ENCODE data around the gene BANF2.

DNA sequence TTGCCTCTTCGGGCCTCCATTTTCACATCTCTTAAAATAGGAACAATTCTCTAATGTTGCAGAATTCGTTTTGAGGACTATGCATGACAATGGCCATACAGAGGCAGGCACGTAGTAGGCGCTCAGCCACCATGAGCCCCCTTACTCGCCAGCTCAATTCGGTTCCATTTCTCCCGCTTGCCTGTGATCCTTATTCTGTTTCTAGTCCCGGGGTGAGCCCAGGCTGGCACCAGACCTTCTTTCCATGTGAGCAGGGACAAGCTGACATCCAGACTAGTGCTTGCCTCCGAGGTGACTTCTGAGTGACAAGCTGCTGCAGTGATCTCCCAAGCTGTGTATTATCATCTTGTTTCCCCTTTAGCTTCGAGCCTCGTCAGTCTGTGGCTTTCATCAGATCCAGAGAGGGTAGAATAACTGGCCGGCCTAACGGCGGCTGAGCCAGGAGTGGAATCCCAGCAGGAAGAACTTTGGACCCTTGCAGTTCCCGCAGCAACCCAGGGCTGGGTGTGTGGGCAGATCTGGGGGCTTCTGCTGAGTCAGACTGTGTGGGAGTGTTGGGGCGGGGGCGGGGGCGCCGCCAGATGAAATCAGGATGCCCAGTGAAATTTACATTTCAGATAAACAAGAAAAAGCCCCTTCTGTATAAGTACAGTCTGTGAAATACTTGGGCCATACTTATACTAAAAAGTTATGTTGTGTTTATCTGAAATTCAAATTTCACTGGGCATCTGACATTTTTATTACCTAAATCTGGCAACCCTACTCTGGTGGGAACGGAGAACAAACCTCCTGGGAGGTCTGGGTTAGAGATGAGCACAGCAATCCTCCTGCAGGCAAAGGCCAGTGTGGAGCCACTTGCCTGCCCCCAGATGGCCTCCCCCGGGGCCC, 10.9 kb downstream of the BANF2 start:
- TF ChIP-seq, protein P1, sequence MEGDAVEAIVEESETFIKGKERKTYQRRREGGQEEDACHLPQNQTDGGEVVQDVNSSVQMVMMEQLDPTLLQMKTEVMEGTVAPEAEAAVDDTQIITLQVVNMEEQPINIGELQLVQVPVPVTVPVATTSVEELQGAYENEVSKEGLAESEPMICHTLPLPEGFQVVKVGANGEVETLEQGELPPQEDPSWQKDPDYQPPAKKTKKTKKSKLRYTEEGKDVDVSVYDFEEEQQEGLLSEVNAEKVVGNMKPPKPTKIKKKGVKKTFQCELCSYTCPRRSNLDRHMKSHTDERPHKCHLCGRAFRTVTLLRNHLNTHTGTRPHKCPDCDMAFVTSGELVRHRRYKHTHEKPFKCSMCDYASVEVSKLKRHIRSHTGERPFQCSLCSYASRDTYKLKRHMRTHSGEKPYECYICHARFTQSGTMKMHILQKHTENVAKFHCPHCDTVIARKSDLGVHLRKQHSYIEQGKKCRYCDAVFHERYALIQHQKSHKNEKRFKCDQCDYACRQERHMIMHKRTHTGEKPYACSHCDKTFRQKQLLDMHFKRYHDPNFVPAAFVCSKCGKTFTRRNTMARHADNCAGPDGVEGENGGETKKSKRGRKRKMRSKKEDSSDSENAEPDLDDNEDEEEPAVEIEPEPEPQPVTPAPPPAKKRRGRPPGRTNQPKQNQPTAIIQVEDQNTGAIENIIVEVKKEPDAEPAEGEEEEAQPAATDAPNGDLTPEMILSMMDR (IDR thresholded peaks at IDR 0.05; ENCODE audit: low read depth, low read length), result no peak
- TF ChIP-seq, protein P2, sequence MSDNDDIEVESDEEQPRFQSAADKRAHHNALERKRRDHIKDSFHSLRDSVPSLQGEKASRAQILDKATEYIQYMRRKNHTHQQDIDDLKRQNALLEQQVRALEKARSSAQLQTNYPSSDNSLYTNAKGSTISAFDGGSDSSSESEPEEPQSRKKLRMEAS (IDR thresholded peaks at IDR 0.05; ENCODE audit: low read depth, low read length), result no peak
- TF ChIP-seq POLR2A (IDR thresholded peaks at IDR 0.05; ENCODE audit: extremely low read depth, insufficient read length), result no peak
- no peak for TF ChIP-seq MYC (IDR thresholded peaks at IDR 0.05; ENCODE audit: low read depth, low read length)
